Hematopoietic multipotent progenitor cell (in vitro differentiated cells): Measurements from ENCODE around the gene HLA-DQA1. TPM values are rescaled to one million over a fixed set of nuclear protein-coding genes. Genes with fewer than 3 reads are reported as not detected.
A peak's percentile ranks its signal among the peaks of the same experiment; 100 is the strongest.
"Not testable (repeated sequence)": the region's sequence is repeated elsewhere in the genome, so short reads cannot be mapped to it uniquely, and the experiment has no call there.

Experiments used
- DNase-seq, 3 donors: peaks; one replicate each; pipeline ENCODE4 v3.0.0-alpha.2; 2011 to 2015; ENCODE audit warnings: low read depth in 2 of 3, low spot score in 2 of 3
- total RNA-seq: library from RNA; depleted of rRNA; stranded (reverse); fragments of >200 nt; gene quantifications from one replicate; pipeline ENCODE4 v1.2.3, GENCODE V29; 2012

Gene HLA-DQA1
- total RNA-seq, 1 donor: 1.6 TPM

DNA sequence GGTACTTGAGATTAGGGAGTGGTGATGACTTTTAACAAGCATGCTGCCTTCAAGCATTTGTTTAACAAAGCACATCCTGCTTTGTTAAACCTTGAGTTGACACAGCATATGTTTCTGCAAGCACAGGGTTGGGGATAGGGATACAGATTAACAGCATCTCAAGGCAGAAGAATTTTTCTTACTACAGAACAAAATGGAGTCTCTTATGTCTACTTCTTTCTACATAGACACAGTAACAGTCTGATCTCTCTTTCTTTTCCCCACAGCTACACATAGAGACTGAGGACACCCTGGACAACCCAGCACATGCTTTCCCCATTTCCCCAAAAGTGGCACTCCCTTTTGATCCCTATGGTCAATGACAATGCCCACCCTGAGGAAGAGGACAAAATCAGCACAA, 20.6 kb downstream of the HLA-DQA1 start:
- not testable (repeated sequence) for DNase-seq

DNA sequence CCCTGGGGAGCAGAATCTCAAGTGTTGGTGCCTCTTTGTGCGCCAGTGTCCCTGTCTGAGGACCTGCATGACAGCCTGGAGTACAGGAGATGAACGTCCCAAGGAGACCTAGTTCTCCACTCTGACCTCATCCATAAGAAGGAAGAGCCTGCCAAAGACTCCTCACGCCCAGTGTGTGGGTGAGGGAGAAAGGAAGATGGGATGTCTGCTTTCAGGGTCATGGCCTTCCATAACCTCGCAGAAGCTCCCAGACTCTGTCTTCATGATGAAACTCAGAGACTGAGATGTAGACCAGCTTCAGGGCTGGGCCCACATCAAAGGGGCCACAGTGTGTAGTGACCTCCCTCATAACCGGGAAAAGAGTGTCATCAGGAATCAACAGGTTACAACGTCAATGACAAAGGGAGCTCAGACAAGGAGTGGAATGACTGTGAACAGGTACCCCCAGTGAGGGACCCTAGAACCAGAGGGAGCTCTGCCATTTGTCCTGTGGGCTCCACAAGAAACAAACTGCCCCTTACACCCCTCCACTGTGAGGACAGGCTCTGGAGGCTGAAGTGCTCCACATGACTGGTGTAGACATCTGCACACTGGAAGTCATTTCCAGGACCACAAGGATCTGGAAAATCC, 21.2 kb downstream of the HLA-DQA1 start:
- DNase-seq: no peak

DNA sequence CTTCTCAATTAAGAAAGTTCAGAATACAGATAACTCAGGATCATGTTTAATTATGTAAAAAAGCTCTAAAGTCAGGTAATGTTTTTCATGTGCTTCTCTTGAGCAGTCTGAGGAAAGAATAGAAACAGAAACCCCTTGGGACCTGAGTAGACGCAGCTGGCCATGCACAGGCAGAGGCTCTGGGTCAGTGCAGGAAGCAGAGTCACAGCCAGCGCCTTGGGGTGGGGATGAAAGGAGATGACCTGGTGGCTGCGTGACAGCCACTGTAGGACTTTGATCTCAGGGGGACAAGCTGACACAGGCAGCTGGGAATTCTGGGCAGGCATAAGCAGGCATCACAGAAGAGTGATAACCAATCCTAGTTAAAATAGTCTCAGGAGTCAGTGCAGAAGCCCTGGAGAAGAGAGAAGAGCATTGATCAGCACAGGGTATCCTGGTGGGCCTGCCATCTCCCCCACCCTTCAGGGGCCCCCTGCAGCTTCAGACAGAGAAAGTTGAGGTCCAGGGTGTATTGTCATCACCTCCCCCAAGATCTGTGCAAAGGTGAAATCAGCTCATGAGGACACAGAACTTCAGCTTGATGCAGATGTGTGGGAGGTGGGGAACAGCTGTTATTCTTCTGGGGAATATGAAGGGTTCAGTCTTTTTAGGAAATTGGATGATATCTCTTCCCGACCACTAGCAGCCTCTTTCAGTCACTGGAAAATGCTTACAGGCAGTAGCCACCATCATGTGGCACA, 22.8 kb downstream of the HLA-DQA1 start:
- no peak for DNase-seq

GRCh38 chr6:32662099-32662498, 24.9 kb downstream of the HLA-DQA1 start:
- no peak for DNase-seq

- DNase-seq: no peak
Observed at GRCh38 chr6:32662836-32663235, 25.6 kb downstream of the HLA-DQA1 start.

DNA sequence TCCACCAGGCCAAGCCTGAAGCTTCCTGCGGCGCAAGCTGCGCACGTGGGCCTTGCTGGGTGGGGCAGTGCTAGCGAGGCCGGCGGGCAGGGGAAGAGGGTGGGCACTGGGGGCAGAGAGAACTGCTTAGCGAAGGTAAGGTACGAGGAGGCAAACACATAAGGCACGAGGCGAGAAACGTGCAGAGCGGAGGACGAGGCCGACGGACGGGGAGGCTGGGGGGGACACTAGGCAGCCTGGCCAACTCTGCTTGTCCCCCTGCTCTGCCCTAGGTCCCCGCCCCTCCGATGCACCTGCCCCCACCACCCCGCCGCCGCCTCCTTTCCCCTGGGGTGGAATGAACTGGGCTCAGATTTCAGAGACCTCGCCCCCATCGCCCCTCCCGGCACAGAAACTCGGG, 27.1 kb downstream of the HLA-DQA1 start:
- DNase-seq: no peak

DNA sequence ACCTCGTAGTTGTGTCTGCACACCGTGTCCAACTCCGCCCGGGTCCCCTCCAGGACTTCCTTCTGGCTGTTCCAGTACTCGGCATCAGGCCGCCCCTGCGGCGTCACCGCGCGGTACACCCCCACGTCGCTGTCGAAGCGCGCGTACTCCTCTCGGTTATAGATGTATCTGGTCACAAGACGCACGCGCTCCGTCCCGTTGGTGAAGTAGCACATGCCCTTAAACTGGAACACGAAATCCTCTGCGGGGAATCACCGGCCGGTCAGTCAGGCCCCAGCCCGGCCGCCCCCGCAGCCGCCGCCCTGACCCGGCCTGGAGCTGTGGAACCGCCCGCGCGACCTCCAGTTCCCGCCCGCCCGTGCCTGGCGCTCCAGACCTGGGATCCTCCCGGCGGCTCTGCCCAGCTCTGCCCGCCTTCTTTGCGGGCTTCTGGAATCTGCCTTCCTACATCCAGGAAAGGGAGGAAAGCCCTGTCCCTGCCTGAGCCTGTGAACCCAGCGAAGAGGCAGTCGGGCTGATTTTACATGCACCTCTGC, 27.7 kb downstream of the HLA-DQA1 start:
- DNase-seq: peak in 1 of 3 donors; percentile 32

DNA sequence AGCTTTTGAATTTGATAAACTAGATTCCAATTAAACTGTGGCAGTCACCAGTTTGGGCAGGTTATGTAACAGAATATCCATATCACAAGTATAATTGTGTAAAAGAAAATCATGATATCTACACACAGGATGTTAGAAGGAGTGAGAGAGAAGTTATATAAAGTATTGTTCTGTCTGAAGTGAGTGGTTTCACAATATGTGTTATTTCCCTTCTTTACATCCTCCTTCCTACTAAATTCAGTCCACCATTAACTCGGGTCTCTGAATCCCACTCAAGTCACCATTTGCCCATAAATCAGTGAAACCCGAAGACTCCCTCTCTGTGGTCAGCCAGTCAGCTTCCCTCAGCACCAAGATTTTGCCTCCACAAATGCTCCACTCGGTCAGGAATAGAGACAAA, 28.5 kb downstream of the HLA-DQA1 start:
- no peak for DNase-seq

GRCh38 chr6:32666420-32667300, 29.5 kb downstream of the HLA-DQA1 start, which contains the start of gene HLA-DQB1:
HLA-DQB1 (minus strand) TSS chr6:32666657; CDS start chr6:32666607, 50 bp downstream.
- peak; percentile 37 to 82 (median 47) for DNase-seq

DNA sequence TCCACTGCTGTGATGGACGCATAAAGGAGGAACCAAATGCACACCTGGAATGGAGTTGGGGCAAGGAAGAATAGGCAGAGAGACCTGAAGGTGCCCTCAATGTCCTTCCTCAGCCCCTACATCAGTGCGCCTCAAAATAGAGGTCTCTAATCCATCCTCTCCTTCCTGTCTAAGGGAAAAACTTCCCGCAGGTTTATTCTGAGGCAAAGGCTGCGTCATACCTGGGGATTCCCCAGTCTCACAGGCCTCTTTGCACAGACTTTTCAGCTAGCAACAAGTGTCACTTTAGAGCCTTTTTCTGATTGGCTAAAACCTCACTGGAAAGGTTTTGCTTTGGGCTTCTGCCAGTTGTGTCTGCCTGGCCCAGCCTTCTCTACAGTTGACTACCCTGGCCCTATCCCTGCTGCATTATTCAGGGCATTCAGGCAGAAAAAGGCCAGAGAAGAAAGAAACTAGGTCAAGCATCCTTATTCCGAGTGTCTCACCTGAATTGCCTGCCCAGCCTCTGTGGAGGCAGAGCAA, 31.1 kb downstream of the HLA-DQA1 start:
- peak; percentile 30 to 89 (median 52) for DNase-seq

GRCh38 chr6:32669240-32669639, 32.0 kb downstream of the HLA-DQA1 start:
- no peak for DNase-seq

DNA sequence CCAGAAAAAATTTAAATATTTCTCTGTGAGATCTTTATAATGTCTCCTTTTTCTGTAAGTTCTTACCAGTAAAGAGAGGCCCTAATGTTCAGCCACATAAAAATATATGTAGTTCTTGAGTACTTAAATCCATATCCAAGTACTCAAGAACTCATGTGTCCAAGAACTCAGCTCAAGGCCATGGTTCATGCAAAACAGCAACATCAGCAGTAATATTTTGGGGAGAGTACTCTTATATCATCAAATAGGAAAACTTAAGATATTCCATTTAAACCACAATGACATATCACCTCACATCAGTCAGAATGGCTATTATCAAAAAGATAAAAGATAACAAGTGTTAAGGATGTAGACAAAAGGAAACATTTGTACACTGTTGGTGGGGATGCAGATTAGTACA, 32.7 kb downstream of the HLA-DQA1 start:
- DNase-seq: no peak

GRCh38 chr6:32671908-32672307, 34.7 kb downstream of the HLA-DQA1 start:
- DNase-seq: not testable (repeated sequence)

DNA sequence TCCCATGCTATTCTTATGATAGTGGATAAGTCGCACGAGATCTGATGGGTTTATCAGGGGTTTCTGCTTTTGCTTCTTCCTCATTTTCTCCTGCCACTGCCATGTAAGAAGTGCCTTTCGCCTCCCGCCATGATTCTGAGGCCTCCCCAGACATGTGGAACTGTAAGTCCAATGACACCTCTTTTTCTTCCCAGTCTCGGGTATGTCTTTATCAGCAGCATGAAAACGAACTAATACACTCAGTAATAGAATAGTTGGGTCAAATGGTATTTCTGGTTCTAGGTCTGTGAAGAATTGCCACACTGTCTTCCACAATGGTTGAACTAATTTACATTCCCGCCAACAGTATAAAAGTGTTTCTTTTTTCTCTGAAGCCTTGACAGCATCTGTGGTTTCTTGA, 36.9 kb downstream of the HLA-DQA1 start:
- DNase-seq: not testable (repeated sequence)

GRCh38 chr6:32679492-32679891, 42.3 kb downstream of the HLA-DQA1 start:
- no peak for DNase-seq

DNA sequence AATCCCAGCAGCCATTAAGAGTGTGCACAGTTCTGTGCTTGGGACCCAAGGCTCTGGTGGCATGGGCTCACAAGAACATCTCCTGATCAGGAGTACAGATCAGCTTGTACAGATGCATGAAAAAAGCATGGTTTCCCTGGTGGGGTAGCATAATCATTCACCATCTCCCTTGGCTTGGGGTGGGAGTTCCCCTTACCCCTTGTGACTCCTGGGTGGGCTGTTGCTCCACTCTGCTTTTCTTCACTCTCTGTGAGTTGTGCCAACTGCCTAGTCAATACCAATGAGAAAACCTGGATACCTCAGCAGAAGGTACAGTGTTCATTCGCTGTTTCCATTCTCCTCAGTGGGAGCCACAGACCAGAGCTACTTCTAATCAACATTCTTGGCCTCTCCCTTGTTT, 42.8 kb downstream of the HLA-DQA1 start:
- no peak for DNase-seq

GRCh38 chr6:32684246-32684645, 47.0 kb downstream of the HLA-DQA1 start:
- DNase-seq: no peak

- DNase-seq: peak; percentile 38 to 95 (median 82)
Observed at GRCh38 chr6:32685603-32686002, 48.4 kb downstream of the HLA-DQA1 start.

GRCh38 chr6:32689531-32690501, 52.6 kb downstream of the HLA-DQA1 start:
- DNase-seq: peak in 2 of 3 donors; percentile 37 to 58
